Astrocyte of the cerebellum (primary cell): ENCODE results near the gene LDB3.

Experiments used
- DNase-seq: peaks from one replicate; pipeline ENCODE4 v3.0.0-alpha.2; 2011; ENCODE audit warnings: low read depth
- H3K4me3 ChIP-seq: 2 replicates; pipeline ENCODE4 v1.5.1; 2011; ENCODE audit warnings: mild to moderate bottlenecking, low read depth, low read length, moderate library complexity
- in situ Hi-C: cut with HindIII; loops from 2 replicates; pipeline ENCODE4 v1.10.0; 2017; ENCODE audit warnings: low sequenced_read_pairs
- TF ChIP-seq, protein P1 (sequence below): IDR thresholded peaks from 2 replicates; pipeline ENCODE4 v1.5.1; 2012; ENCODE audit warnings: low read length, low read depth, moderate library complexity, mild to moderate bottlenecking; ENCODE audit errors: missing control alignments

LDB3 gene

DNA sequence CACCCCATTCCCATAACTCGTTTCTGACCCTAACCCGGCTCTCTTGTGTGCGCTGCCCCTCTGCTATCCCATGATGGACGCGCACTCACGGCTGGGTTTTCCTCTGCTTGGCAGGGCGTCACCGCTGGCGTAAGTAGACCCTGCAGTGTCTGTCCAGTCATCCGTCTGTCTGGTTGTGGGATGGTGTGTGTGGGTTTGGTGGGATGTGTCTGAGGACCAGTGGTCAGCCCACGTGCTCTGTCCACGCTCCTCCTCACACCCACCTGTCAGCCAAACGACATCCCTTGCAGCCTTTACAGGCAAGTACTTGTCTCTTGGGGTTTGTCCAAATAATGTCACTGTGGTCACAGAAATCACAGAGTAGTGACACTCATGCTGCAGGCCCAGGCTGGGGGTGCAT is 20.8 kb downstream of the LDB3 start:
- in situ Hi-C loops, result no loop called here
- TF ChIP-seq, protein P1, sequence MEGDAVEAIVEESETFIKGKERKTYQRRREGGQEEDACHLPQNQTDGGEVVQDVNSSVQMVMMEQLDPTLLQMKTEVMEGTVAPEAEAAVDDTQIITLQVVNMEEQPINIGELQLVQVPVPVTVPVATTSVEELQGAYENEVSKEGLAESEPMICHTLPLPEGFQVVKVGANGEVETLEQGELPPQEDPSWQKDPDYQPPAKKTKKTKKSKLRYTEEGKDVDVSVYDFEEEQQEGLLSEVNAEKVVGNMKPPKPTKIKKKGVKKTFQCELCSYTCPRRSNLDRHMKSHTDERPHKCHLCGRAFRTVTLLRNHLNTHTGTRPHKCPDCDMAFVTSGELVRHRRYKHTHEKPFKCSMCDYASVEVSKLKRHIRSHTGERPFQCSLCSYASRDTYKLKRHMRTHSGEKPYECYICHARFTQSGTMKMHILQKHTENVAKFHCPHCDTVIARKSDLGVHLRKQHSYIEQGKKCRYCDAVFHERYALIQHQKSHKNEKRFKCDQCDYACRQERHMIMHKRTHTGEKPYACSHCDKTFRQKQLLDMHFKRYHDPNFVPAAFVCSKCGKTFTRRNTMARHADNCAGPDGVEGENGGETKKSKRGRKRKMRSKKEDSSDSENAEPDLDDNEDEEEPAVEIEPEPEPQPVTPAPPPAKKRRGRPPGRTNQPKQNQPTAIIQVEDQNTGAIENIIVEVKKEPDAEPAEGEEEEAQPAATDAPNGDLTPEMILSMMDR, result no peak
- DNase-seq, result no peak
- no peak overlapping the region for H3K4me3 ChIP-seq

DNA sequence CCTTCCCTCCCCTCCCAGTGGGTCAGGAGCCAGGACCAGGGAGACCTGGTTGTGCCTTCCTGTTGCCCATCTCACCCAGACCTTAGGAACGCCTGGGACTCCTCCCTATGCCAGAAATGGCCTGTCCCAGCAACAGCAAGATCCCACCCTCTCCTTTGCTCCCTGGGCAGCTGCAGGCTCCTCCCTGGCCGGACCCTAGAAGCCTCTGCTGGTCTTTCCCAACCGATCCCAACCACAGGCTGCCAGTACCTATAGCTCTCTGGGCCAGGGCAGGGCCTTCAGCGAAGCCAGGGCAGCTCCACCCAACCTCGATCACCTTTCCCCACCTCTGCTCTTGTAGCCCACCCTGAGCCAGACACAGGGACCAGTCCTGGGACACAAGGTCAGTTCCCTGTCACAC is 21.9 kb downstream of the LDB3 start:
- no peak for DNase-seq
- no peak overlapping the region for H3K4me3 ChIP-seq
- in situ Hi-C loops, result no loop called here
- TF ChIP-seq, protein P1, result no peak

DNA sequence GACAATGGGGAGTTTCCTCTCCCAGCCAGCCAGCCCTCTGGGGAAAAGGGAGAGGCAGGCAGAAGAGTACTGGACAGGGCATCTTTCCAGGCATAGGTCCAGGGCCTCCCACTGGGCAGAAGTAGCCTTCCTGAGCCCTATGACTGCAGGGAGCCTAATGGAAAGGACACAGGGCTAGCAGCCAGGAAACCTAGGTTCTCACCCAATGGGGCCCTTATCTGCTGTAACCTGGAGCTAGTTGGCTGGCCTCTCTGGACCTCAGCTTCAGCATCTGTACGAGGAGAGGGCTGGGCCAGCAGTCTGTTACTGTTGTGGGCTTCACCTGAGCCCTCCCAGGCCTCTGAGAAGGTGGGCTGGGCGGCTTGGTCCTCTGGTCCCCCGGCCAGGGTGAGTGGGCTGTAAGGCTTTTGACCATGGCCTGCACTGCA is 22.4 kb downstream of the LDB3 start:
- in situ Hi-C loops, result no loop called here
- TF ChIP-seq, protein P1, result no peak
- H3K4me3 ChIP-seq, result no peak overlapping the region
- DNase-seq, result no peak

DNA sequence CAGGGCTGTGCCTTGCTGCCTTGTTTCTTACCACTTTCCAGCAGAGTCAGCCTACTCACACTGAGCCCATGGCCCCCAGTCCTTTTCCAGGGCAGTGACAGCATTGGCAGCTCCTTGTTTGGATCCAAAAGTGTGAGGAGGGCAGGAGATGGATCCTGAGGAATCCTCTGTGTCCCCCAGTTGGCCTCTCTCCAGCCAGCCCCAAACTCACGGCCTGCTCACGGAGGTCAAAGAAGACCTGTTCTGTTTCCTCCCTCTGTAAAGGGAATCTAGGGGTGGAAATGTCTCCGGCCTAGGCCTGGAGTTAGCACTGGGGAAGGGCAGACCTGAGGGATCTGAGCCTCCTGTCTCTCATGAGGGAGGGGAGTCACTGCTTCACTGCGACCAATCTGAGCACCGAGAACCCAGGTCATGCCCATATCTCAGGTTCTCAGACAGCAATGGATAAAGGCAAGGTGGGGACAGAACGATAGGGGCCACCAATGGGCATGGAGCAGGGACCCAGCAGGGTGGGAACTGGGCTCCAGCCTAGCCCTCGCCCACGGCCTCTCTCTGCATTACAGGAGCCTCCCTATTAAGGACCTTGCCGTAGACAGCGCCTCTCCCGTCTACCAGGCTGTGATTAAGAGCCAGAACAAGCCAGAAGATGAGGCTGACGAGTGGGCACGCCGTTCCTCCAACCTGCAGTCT is 23.2 kb downstream of the LDB3 start:
- H3K4me3 ChIP-seq, result no peak overlapping the region
- in situ Hi-C loops, result no loop called here
- TF ChIP-seq, protein P1, result no peak
- DNase-seq, result no peak

DNA sequence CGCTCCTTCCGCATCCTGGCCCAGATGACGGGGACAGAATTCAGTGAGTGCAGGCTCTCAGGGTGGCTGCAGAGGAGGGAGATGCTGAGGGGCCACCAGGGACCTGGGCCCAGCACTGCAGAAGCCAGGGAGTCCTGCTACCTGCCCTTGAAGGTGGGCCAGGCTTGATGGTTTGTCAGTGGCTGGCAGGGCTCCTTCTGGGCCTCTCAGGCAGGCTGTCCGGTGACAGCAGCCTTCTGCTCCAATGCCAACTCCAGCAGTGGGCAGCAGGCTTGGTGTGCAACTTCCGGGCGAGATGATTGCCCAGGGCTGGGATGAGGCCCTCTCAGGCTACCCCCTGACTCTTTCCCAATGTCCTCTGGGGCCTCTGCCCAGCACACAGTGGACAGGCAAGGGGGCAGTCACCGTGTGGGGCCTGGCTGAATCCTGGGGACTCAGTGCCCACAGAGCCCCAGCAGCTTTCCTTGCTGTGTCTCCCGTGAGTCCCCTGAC is 23.8 kb downstream of the LDB3 start:
- no peak for DNase-seq
- H3K4me3 ChIP-seq, result no peak overlapping the region
- TF ChIP-seq, protein P1, result no peak
- in situ Hi-C loops, result no loop called here

DNA sequence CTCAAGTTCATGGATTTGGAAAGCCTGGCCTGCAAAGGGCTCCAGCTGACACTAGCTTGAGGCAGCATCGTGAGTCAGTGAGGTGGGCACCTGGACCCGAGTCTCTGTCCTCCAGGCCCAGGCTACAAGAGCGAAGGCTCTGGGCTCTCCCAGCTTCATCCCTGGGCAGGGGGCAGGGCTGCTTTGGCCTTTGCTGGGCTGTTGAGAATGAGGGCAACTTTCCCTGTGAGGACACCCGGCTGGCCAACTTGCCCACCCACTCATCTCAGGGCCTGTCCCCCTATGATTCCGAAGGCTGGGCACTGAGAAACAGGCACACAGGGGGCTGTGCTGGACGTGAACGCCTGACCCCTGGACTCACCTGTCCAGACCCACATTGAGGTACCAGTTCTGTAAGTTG is 24.4 kb downstream of the LDB3 start:
- DNase-seq, result no peak
- in situ Hi-C loops, result no loop called here
- no peak overlapping the region for H3K4me3 ChIP-seq
- TF ChIP-seq, protein P1, result no peak
